Globus pallidus (tissue), 1 donor: ENCODE data around the gene ARHGAP24.
"Not testable (repeated sequence)": the region's sequence is repeated elsewhere in the genome, so short reads cannot be mapped to it uniquely, and the experiment has no call there.

Experiments
- DNase-seq: peaks from one replicate; pipeline ENCODE4 v3.0.0-alpha.2; 2015; ENCODE audit warnings: low spot score

The ARHGAP24 gene

GRCh38 chr4:85518526-85518925, 43.6 kb downstream of the ARHGAP24 start:
- not testable (repeated sequence) for DNase-seq

GRCh38 chr4:85520765-85521749, 46.1 kb downstream of the ARHGAP24 start:
- DNase-seq: no peak

- DNase-seq: no peak
These were observed 47.3 kb downstream of the ARHGAP24 start for GRCh38 chr4:85522277-85522676.

- DNase-seq: no peak
These were observed 47.9 kb downstream of the ARHGAP24 start for GRCh38 chr4:85522836-85523235.

- no peak for DNase-seq
These were observed 52.9 kb downstream of the ARHGAP24 start for GRCh38 chr4:85527815-85528214.

- DNase-seq: no peak
These were observed 56.8 kb downstream of the ARHGAP24 start for GRCh38 chr4:85531560-85532341.

- DNase-seq: no peak
These were observed 59.2 kb downstream of the ARHGAP24 start for GRCh38 chr4:85534120-85534519.

GRCh38 chr4:85543832-85544231, 68.9 kb downstream of the ARHGAP24 start:
- DNase-seq: no peak

- no peak for DNase-seq
These were observed 69.8 kb downstream of the ARHGAP24 start for GRCh38 chr4:85544751-85545150.

GRCh38 chr4:85548116-85548515, 73.2 kb downstream of the ARHGAP24 start:
- no peak for DNase-seq

GRCh38 chr4:85548841-85549240, 73.9 kb downstream of the ARHGAP24 start:
- DNase-seq: no peak

GRCh38 chr4:85555206-85555605, 80.3 kb downstream of the ARHGAP24 start:
- no peak for DNase-seq

- DNase-seq: no peak
These were observed 81.3 kb downstream of the ARHGAP24 start for GRCh38 chr4:85556283-85556682.

- no peak for DNase-seq
These were observed 82.3 kb downstream of the ARHGAP24 start for GRCh38 chr4:85557016-85557901.

- DNase-seq: no peak
These were observed 91.0 kb downstream of the ARHGAP24 start for GRCh38 chr4:85565761-85566480.

- no peak for DNase-seq
These were observed 94.9 kb downstream of the ARHGAP24 start for GRCh38 chr4:85569730-85570299.

GRCh38 chr4:85570388-85570787, 95.4 kb downstream of the ARHGAP24 start:
- DNase-seq: no peak

GRCh38 chr4:85571008-85571407, 96.1 kb downstream of the ARHGAP24 start:
- no peak for DNase-seq

- DNase-seq: no peak
These were observed 98.3 kb downstream of the ARHGAP24 start for GRCh38 chr4:85573270-85573669.

GRCh38 chr4:85577307-85577706, 102.4 kb downstream of the ARHGAP24 start:
- no peak for DNase-seq

GRCh38 chr4:85579942-85580341, 105.0 kb downstream of the ARHGAP24 start:
- no peak for DNase-seq
